Suprapubic skin (tissue), 4 donors: ENCODE data around the gene DAZL.
A peak's percentile ranks its signal among the peaks of the same experiment; 100 is the strongest.

Source experiments
- CTCF ChIP-seq, 2 donors: fragments of 200-600 bp in 1 of 2; fragments of 450-650 bp in 1 of 2; sonication (generic) in 1 of 2; IDR thresholded peaks; one replicate each; pipeline ENCODE4 v1.5.1; 2016 to 2019; ENCODE audit warnings: antibody characterized with exemption in 2 of 2, mild to moderate bottlenecking in 1 of 2, moderate library complexity in 1 of 2
- EP300 ChIP-seq: sonication (generic); formaldehyde crosslinking; IDR thresholded peaks from one replicate; pipeline ENCODE4 v1.6.1; 2017; ENCODE audit warnings: antibody characterized with exemption
- POLR2A ChIP-seq, 2 donors: fragments of 450-650 bp; IDR thresholded peaks; one replicate each; pipeline ENCODE4 v1.6.1; 2017; ENCODE audit warnings: antibody characterized with exemption in 2 of 2, mild to moderate bottlenecking in 2 of 2, moderate library complexity in 2 of 2
- POLR2AphosphoS5 ChIP-seq, 3 donors: sonication (generic); formaldehyde crosslinking; IDR thresholded peaks; one replicate each; pipeline ENCODE4 v1.6.1; 2017; ENCODE audit warnings: antibody characterized with exemption in 3 of 3

- TF ChIP-seq POLR2A (IDR thresholded peaks at IDR 0.05), result no peak
- no peak for TF ChIP-seq POLR2AphosphoS5 (IDR thresholded peaks at IDR 0.05)
- peak; percentile 48 to 70 for TF ChIP-seq CTCF (IDR thresholded peaks at IDR 0.05)
- TF ChIP-seq EP300, result no peak
These were observed 4.3 kb downstream of the DAZL start for GRCh38 chr3:16600780-16601536.
